Omental fat pad (tissue), 4 donors: ENCODE measurements around the gene DEDD2. TPM values are rescaled to one million over a fixed set of nuclear protein-coding genes. Genes with fewer than 3 reads are reported as not detected.

Experiments
- ATAC-seq: fragments of 150-250 bp; one replicate; pipeline ENCODE4 v1.9.1; 2016; ENCODE audit warnings: mild to moderate bottlenecking, moderate library complexity; ENCODE audit not compliant: low FRiP score
- DNase-seq: peaks from one replicate; pipeline ENCODE4 v3.0.0-alpha.2; 2019; ENCODE audit warnings: low spot score
- CTCF ChIP-seq, 3 donors: fragments of 450-650 bp; IDR thresholded peaks; one replicate each; pipeline ENCODE4 v1.5.1; 2016 to 2017; ENCODE audit warnings: antibody characterized with exemption in 3 of 3, mild to moderate bottlenecking in 3 of 3, moderate library complexity in 2 of 3
- total RNA-seq, 4 donors: library from RNA; depleted of rRNA; stranded (reverse); fragments of >200 nt; gene quantifications; one replicate each; pipeline ENCODE4 v1.1.0, GENCODE V29; 2016

DEDD2 gene
- total RNA-seq, 4 donors from 2014 or later = 22.0 to 59.3 (median 29.9) TPM

GRCh38 chr19:42246143-42246921, 28.9 kb upstream of the DEDD2 start:
- no peak for DNase-seq
- TF ChIP-seq CTCF (IDR thresholded peaks at IDR 0.05) = no peak
- no peak for ATAC-seq

- no peak for TF ChIP-seq CTCF (IDR thresholded peaks at IDR 0.05)
- ATAC-seq = no peak
- no peak for DNase-seq
Measured at GRCh38 chr19:42245231-42245630, 27.8 kb upstream of the DEDD2 start.

- ATAC-seq = peak; percentile 47
- DNase-seq = peak; percentile 64
- no peak for TF ChIP-seq CTCF (IDR thresholded peaks at IDR 0.05)
Measured at GRCh38 chr19:42244347-42245220, 27.1 kb upstream of the DEDD2 start.

GRCh38 chr19:42242512-42243409, 25.3 kb upstream of the DEDD2 start, which contains the start of gene GSK3A:
Gene GSK3A (minus strand): TSS chr19:42242602. CDS start chr19:42242465, 137 bp downstream.
- DNase-seq (peak; percentile 90), ATAC-seq (peak; percentile 89)
- TF ChIP-seq CTCF (IDR thresholded peaks at IDR 0.05) = no peak

- DNase-seq (no peak), ATAC-seq (no peak)
- no peak for TF ChIP-seq CTCF (IDR thresholded peaks at IDR 0.05)
Measured at GRCh38 chr19:42242069-42242511, 24.6 kb upstream of the DEDD2 start.

GRCh38 chr19:42241279-42241678, 23.8 kb upstream of the DEDD2 start:
- no peak for TF ChIP-seq CTCF (IDR thresholded peaks at IDR 0.05)
- ATAC-seq (no peak), DNase-seq (no peak)
